ENCODE results near the gene TCEA2.

TCEA2 gene

DNA sequence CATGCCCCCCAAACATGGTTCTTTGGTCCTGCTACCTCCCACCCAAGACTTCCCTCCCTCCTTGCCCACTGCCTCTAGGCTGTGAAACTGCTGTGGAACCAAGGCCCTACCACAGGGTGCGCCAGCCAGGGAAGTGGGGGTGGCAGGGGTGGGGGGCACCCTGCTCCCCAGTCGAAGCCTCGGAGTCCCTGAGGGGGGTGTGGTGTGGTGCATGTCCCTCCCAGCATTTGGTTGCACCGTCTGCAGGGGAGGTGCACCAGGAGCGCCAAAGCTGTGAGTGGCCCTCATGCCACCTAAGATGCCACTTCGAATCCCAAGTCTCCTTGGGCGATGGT is 14.5 kb downstream of the TCEA2 start:
- no peak overlapping the region for H3K18ac ChIP-seq (ENCODE audit: low read length)
- no peak overlapping the region for H3K56ac ChIP-seq (ENCODE audit: low read length)
- no peak overlapping the region for H4K8ac ChIP-seq (ENCODE audit: low read depth, low read length)
- no peaks in the 10 kb centered on the region for H3K36me3 ChIP-seq (ENCODE audit: control insufficient read depth, insufficient read depth, low read length)
- no peak overlapping the region for H3K23ac ChIP-seq (ENCODE audit: low read length)
- H3K4ac ChIP-seq (ENCODE audit: low read depth, low read length): no peak overlapping the region
- H2BK5ac ChIP-seq (ENCODE audit: low read length): no peak overlapping the region
- H3K79me1 ChIP-seq (ENCODE audit: low read length): no peaks in the 10 kb centered on the region
- H2AK5ac ChIP-seq (ENCODE audit: low read length): no peak overlapping the region
- no peaks in the 10 kb centered on the region for H3K4me1 ChIP-seq (ENCODE audit: control insufficient read depth, low read depth, low read length)
- no peak overlapping the region for H3K4me2 ChIP-seq (ENCODE audit: low read length)
- no peak overlapping the region for H2BK15ac ChIP-seq (replicated peaks; ENCODE audit: low read depth)
- WGBS (ENCODE audit: extremely low coverage, insufficient coverage, low lambda C conversion rate): no CpG with 5 or more reads among the region's 7 CpGs
- H3K27me3 ChIP-seq (ENCODE audit: insufficient read depth, low read length, poor library complexity): no peaks in the 10 kb centered on the region
- H3K27ac ChIP-seq (ENCODE audit: low read depth, low read length): no peak overlapping the region
- no peak overlapping the region for H4K5ac ChIP-seq (ENCODE audit: low read length)
- H2BK120ac ChIP-seq (ENCODE audit: low read depth, low read length): no peak overlapping the region
- no peak overlapping the region for H3K9ac ChIP-seq (ENCODE audit: low read length)
- no peak for DNase-seq
- no peak overlapping the region for H3K4me3 ChIP-seq (ENCODE audit: low read length)
- no peaks in the 10 kb centered on the region for H3K79me2 ChIP-seq (ENCODE audit: control insufficient read depth, insufficient read depth, low read length)

DNA sequence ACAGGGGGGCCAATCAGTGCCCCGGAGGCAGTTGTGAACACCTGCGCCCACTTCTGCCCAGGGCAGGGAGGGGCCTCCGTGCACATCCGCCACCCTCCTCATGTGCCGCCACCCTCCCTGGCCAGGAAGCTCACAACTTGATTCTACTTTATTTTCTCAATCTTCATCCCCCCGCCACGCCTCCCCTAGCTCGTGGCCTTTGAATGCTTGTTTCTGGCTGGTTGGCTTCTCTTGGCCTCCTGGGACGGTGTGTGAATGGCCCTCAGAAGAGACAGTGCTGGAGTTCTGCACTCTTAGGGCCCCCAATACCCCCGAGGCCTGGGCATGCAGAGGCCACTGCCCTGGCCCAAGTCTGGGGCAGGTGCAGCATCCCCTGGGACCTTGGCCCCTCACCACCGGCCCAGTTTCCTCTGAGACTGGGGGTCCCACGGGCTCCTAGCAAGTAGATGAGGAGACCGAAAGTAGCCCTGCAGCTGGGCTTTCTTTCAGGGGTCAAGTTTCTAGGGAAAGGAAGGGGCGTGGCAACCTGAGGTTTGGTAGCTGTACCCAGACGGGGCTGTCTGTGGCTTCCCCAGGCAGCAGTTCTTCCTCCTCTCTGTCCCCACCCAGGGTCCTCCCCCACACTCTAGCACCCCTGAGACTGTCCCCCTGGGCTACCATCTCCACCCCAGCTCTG is 15.0 kb downstream of the TCEA2 start:
- no peak overlapping the region for H2BK120ac ChIP-seq (ENCODE audit: low read depth, low read length)
- H3K9ac ChIP-seq (ENCODE audit: low read length): peak overlapping the region; percentile 15
- no peaks in the 10 kb centered on the region for H3K27me3 ChIP-seq (ENCODE audit: insufficient read depth, low read length, poor library complexity)
- H3K79me1 ChIP-seq (ENCODE audit: low read length): no peaks in the 10 kb centered on the region
- H2AK5ac ChIP-seq (ENCODE audit: low read length): no peak overlapping the region
- DNase-seq: no peak
- H3K23ac ChIP-seq (ENCODE audit: low read length): no peak overlapping the region
- no peak overlapping the region for H3K4me2 ChIP-seq (ENCODE audit: low read length)
- no peak overlapping the region for H3K27ac ChIP-seq (ENCODE audit: low read depth, low read length)
- no peak overlapping the region for H3K4ac ChIP-seq (ENCODE audit: low read depth, low read length)
- no CpG with 5 or more reads among the region's 15 CpGs for WGBS (ENCODE audit: extremely low coverage, insufficient coverage, low lambda C conversion rate)
- H3K18ac ChIP-seq (ENCODE audit: low read length): no peak overlapping the region
- no peak overlapping the region for H2BK5ac ChIP-seq (ENCODE audit: low read length)
- H4K5ac ChIP-seq (ENCODE audit: low read length): no peak overlapping the region
- no peaks in the 10 kb centered on the region for H3K4me1 ChIP-seq (ENCODE audit: control insufficient read depth, low read depth, low read length)
- H3K79me2 ChIP-seq (ENCODE audit: control insufficient read depth, insufficient read depth, low read length): no peaks in the 10 kb centered on the region
- H2BK15ac ChIP-seq (replicated peaks; ENCODE audit: low read depth): no peak overlapping the region
- H4K8ac ChIP-seq (ENCODE audit: low read depth, low read length): no peak overlapping the region
- no peak overlapping the region for H3K4me3 ChIP-seq (ENCODE audit: low read length)
- H3K56ac ChIP-seq (ENCODE audit: low read length): peak overlapping the region; percentile 38
- no peaks in the 10 kb centered on the region for H3K36me3 ChIP-seq (ENCODE audit: control insufficient read depth, insufficient read depth, low read length)

DNA sequence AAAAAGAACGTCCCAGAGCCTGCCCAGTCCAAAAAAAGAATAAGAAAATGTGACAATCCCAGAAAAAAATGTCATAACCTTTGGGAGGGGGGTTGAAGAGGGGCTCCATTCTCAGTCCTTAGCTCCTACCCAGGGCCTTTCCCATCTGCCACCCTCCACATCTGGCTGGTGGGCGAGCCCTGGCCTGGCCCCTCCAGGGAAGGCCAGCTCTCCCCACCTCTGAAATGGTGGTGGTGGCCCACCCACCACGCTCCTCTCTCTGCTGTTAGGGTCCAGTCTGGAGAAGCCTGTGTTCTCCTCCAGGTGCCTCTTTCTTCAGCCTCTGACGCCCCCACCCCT is 15.9 kb downstream of the TCEA2 start:
- Histone ChIP-seq H3K4me2 (ENCODE audit: low read length) (peak overlapping the region; percentile 58), H3K27ac (ENCODE audit: low read depth, low read length) (no peak overlapping the region), H3K18ac (ENCODE audit: low read length) (peak overlapping the region; percentile 69), H3K79me2 (ENCODE audit: control insufficient read depth, insufficient read depth, low read length) (no peaks in the 10 kb centered on the region), H3K36me3 (ENCODE audit: control insufficient read depth, insufficient read depth, low read length) (no peaks in the 10 kb centered on the region), H2BK120ac (ENCODE audit: low read depth, low read length) (no peak overlapping the region), H2AK5ac (ENCODE audit: low read length) (no peak overlapping the region), H3K4me1 (ENCODE audit: control insufficient read depth, low read depth, low read length) (no peaks in the 10 kb centered on the region), H2BK15ac (replicated peaks; ENCODE audit: low read depth) (no peak overlapping the region), H3K23ac (ENCODE audit: low read length) (no peak overlapping the region), H3K56ac (ENCODE audit: low read length) (peak overlapping the region; percentile 92), H3K79me1 (ENCODE audit: low read length) (no peaks in the 10 kb centered on the region), H3K4me3 (ENCODE audit: low read length) (peak overlapping the region; percentile 64), H4K5ac (ENCODE audit: low read length) (no peak overlapping the region), H3K4ac (ENCODE audit: low read depth, low read length) (no peak overlapping the region), H2BK5ac (ENCODE audit: low read length) (no peak overlapping the region), H3K27me3 (ENCODE audit: insufficient read depth, low read length, poor library complexity) (peaks cover 2% of the 10 kb centered on the region), H3K9ac (ENCODE audit: low read length) (peak overlapping the region; percentile 82), H4K8ac (ENCODE audit: low read depth, low read length) (no peak overlapping the region)
- no peak for DNase-seq
- no CpG with 5 or more reads among the region's 4 CpGs for WGBS (ENCODE audit: extremely low coverage, insufficient coverage, low lambda C conversion rate)

DNA sequence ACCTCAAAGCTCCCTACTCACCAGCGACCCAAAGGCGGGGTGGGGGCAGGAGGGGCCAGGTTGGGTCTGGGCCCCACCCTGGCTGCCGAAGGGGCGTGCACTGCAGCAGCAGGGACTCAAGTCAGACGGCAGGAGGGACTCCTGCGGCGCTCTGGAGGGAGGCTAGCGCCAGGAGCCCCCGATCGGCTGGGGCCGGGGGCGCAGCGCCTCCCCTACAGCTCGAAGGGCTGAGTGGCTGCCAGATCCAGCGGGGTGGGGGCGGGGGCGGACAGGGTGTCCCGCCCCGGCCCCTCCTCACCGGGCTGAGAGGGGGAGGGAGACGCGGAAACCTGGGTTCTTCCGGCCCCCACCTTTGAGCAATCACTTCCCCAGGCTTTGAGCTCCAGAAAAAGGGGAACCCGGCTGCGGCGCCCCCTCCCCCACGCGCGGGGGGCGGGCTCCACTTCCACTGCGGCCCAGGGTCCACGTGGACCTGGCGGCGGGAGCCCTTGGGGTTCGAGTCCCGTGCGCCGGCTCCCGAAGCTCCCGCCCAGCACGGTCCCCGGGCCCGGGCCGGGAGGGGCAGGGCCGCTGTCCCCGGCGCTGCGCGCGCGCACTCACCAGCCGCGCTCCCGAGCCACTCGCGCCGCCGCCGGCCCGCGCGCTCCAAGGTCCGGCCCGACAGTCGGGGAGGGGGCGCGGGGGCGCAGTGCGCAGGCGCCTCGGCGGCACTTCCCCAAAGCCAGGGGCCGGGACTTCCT is 16.4 kb downstream of the TCEA2 start, which contains the start of gene RGS19:
RGS19 (minus strand) TSS at position 246 of the 740 bp plus-strand sequence. CDS start 2,632 bp downstream, outside the sequence.
- Histone ChIP-seq H3K9ac (ENCODE audit: low read length) (peak within 1 kb of the TSS; percentile 93), H3K56ac (ENCODE audit: low read length) (peak within 1 kb of the TSS; percentile 98), H2BK15ac (replicated peaks; ENCODE audit: low read depth) (no peak within 1 kb of the TSS), H4K8ac (ENCODE audit: low read depth, low read length) (peak within 1 kb of the TSS; percentile 97), H3K23ac (ENCODE audit: low read length) (peak within 1 kb of the TSS; percentile 80), H2BK5ac (ENCODE audit: low read length) (no peak within 1 kb of the TSS), H3K27ac (ENCODE audit: low read depth, low read length) (peak within 1 kb of the TSS; percentile 7), H3K4ac (ENCODE audit: low read depth, low read length) (peak within 1 kb of the TSS; percentile 82), H2AK5ac (ENCODE audit: low read length) (no peak within 1 kb of the TSS), H3K79me2 (ENCODE audit: control insufficient read depth, insufficient read depth, low read length) (no peaks in the 10 kb centered on the region), H2BK120ac (ENCODE audit: low read depth, low read length) (no peak within 1 kb of the TSS), H3K36me3 (ENCODE audit: control insufficient read depth, insufficient read depth, low read length) (no peaks in the 10 kb centered on the region), H4K5ac (ENCODE audit: low read length) (no peak within 1 kb of the TSS), H3K4me2 (ENCODE audit: low read length) (peak within 1 kb of the TSS; percentile 97), H3K27me3 (ENCODE audit: insufficient read depth, low read length, poor library complexity) (peaks cover 8% of the 10 kb centered on the region), H3K79me1 (ENCODE audit: low read length) (no peaks in the 10 kb centered on the region), H3K4me3 (ENCODE audit: low read length) (peak within 1 kb of the TSS; percentile 75), H3K18ac (ENCODE audit: low read length) (peak within 1 kb of the TSS; percentile 69), H3K4me1 (ENCODE audit: control insufficient read depth, low read depth, low read length) (no peaks in the 10 kb centered on the region)
- DNase-seq: peak; percentile 77
- no CpG with 5 or more reads among the region's 73 CpGs for WGBS (ENCODE audit: extremely low coverage, insufficient coverage, low lambda C conversion rate)

DNA sequence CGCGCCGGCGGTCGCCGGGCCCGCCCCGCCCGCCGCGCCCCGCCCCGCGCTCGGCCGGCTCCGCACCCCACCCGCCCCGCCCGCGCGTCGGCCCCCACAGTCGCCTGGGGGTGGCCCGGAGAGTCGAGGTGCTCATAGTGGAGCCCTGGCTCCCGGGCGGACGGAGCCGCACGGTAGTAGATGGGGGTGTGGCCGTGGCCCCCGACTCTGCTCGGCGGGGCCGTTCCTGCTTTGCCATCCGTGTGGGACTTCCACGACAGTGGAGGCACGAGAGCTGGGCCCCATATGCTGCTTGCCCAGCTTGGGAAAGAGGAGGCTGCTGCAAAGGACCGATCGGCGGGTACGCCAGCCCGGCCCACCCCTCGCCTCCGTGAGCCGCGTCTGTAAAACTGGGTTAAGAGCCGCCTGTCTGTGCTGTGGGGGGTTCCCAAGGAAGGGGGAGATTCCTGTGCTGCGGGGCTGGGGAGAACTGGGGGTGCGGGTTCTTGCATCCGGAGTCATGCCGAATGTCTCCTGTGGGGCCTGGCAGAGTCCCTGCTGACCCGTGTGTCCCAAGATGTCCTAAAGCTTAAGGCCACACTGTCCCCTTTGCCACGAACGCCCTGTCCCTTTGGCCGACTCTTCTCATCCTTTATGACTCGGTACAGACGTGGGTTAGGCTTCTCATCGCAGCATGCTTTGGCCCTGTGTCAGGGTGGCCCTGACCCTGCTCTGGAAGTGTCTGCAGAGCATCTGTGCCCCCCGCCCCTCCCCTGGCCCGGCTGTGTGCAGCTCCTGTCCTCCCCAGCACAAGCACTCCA is 17.2 kb downstream of the TCEA2 start, which contains the start of gene OPRL1:
OPRL1 (plus strand) TSS at position 70 of the 800 bp plus-strand sequence. CDS start 12,639 bp downstream, outside the sequence.
- H3K4me2 ChIP-seq (ENCODE audit: low read length): peak within 1 kb of the TSS; percentile 97
- no peaks in the 10 kb centered on the region for H3K79me2 ChIP-seq (ENCODE audit: control insufficient read depth, insufficient read depth, low read length)
- DNase-seq: no peak
- peak within 1 kb of the TSS; percentile 75 for H3K4me3 ChIP-seq (ENCODE audit: low read length)
- peak within 1 kb of the TSS; percentile 98 for H3K56ac ChIP-seq (ENCODE audit: low read length)
- peak within 1 kb of the TSS; percentile 97 for H4K8ac ChIP-seq (ENCODE audit: low read depth, low read length)
- no CpG with 5 or more reads among the region's 62 CpGs for WGBS (ENCODE audit: extremely low coverage, insufficient coverage, low lambda C conversion rate)
- no peaks in the 10 kb centered on the region for H3K36me3 ChIP-seq (ENCODE audit: control insufficient read depth, insufficient read depth, low read length)
- no peak within 1 kb of the TSS for H4K5ac ChIP-seq (ENCODE audit: low read length)
- peak within 1 kb of the TSS; percentile 69 for H3K18ac ChIP-seq (ENCODE audit: low read length)
- H3K27ac ChIP-seq (ENCODE audit: low read depth, low read length): peak within 1 kb of the TSS; percentile 7
- H3K27me3 ChIP-seq (ENCODE audit: insufficient read depth, low read length, poor library complexity): peaks cover 16% of the 10 kb centered on the region
- peak within 1 kb of the TSS; percentile 93 for H3K9ac ChIP-seq (ENCODE audit: low read length)
- no peaks in the 10 kb centered on the region for H3K4me1 ChIP-seq (ENCODE audit: control insufficient read depth, low read depth, low read length)
- no peaks in the 10 kb centered on the region for H3K79me1 ChIP-seq (ENCODE audit: low read length)
- H3K23ac ChIP-seq (ENCODE audit: low read length): peak within 1 kb of the TSS; percentile 80
- H2AK5ac ChIP-seq (ENCODE audit: low read length): no peak within 1 kb of the TSS
- H3K4ac ChIP-seq (ENCODE audit: low read depth, low read length): peak within 1 kb of the TSS; percentile 82
- no peak within 1 kb of the TSS for H2BK5ac ChIP-seq (ENCODE audit: low read length)
- no peak within 1 kb of the TSS for H2BK120ac ChIP-seq (ENCODE audit: low read depth, low read length)
- H2BK15ac ChIP-seq (replicated peaks; ENCODE audit: low read depth): no peak within 1 kb of the TSS
